CD1c-positive myeloid dendritic cell (primary cell): ENCODE results near the gene MYT1.
"Not testable (repeated sequence)": the region's sequence is repeated elsewhere in the genome, so short reads cannot be mapped to it uniquely, and the experiment has no call there.

Experiments used
- DNase-seq: peaks from one replicate; pipeline ENCODE4 v3.0.0-alpha.2; 2016; ENCODE audit errors: extremely low spot score

Gene MYT1

DNA sequence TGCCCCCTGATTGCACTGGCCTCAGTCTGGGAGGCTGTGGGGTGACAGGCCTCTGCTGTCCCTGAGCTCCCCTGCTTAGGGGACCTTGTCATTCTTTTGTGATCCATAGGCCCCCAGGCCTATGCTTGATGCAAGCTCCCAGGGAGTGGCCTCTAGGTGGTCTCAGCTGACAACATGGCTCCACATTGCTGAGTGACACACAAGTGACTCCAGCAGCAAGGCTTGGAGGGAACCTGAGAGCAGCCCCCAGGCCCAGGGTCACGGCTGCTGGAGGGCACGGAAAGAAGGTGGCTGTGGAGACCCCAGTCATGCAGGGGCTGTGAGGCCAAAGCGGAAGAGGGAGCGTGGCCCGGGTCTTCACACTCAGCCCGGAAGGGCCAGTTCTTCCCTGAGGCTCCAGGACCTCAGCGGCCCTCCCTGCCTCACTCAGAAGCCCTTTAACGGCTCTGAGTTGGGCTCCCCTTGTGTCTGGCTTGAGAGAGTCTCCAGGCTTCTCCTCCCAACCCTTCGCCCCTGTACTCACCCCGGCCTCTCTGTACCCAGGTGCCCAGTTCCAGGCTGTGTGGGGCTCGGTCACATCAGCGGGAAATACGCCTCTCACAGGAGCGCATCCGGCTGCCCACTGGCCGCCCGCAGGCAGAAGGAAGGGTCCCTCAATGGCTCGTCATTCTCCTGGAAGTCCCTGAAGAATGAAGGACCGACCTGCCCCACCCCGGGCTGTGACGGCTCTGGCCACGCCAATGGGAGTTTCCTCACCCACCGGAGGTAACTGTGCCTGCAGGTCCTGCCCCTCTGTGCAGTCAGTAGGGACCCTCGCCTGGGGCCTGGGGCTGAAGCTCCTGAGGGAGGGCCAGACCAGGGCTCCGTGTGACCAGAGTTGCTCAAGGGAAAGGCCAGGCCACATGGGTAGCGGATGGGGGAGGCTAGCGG, 67.6 kb downstream of the MYT1 start:
- no peak for DNase-seq

DNA sequence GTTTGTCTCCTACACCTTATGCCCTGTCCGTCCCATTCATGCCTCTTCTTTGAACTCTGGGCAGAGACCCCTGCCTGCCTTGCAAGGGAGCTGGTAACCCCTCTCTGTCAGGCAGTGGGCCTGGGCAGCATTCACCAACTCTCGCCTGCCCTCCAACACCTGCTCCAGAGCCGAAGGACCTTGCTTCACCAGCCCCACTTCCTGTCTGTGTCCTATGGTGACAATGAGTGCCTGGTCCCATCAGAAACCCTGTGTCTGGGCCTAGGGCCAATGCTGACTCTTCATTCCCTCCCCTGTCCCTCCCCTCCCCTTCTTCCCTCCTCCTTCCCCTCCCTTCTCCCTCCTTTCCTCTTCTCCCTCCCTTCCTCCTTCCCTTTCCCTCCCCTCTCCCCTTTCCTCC, 68.5 kb downstream of the MYT1 start:
- no peak for DNase-seq

GRCh38 chr20:64233725-64234124, 69.5 kb downstream of the MYT1 start:
- DNase-seq, result no peak

DNA sequence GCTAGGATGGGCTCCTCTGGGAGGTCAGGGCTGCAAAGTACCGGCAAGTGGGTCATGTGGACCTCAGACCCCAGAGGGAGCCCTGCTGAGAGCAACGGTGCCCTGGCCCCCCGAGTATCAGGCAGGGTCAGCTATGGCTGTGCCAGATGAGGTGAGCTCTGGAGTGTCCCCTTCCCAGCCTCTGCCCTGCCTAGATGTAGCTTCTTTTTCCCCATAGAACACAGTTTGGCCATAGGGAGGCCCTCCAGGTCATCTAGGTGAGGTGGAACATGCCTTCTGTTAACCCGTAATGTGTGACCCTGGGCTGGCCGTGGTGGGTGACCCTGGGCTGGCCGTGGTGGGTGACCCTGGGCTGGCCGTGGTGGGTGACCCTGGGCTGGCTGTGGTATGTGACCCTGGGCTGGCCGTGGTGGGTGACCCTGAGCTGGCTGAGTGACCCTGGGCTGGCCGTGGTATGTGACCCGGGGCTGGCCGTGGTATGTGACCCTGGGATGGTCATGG, 70.1 kb downstream of the MYT1 start:
- DNase-seq, result no peak

- DNase-seq, result not testable (repeated sequence)
Observed at GRCh38 chr20:64234921-64235565, 70.8 kb downstream of the MYT1 start.

GRCh38 chr20:64236137-64237088, 72.2 kb downstream of the MYT1 start:
- DNase-seq, result no peak

DNA sequence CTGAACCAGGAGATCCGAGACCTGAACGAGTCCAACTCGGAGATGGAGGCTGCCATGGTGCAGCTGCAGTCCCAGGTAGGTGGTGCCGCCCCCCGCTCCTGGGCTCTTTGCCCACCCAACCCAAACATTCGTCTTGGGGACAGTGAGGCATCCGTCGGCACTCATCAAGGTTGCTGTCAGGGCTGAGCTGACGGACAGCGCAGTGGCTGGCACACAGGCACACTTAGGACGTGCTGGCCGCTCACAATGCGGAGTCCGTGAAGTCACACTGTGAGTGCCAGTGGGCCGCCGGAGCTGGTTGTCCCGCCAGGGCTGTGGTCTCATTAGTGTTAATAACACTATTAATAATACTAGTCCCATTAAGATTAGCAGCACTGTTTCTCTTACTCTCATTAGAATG, 73.1 kb downstream of the MYT1 start:
- no peak for DNase-seq

- no peak for DNase-seq
Observed at GRCh38 chr20:64238115-64238825, 74.0 kb downstream of the MYT1 start.

DNA sequence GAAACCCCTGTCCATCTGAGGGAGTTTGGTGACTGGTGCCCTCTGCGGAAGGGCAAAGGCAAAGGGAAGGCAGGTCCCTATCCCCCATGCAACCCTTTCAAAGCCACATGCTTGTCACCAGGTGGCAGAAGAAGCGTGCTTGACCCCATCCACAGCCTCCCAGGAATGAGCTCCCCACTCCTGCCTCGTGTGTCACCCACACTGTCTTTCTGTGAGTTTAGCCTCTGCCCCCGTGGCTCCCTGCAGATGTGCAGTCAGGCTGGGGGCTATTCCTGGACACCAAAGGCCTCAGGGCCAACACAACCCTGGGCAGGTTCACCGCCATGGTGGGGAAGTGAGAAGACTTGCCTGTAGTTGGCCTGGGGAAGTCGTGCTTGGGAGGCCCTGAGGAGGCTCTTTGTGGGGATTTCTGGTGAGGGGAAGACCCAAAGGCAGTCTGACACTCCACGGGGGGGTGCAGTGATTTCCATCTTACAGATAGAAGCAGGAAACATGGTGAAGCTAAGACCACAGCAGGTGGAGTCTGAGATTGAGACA, 74.7 kb downstream of the MYT1 start:
- no peak for DNase-seq

DNA sequence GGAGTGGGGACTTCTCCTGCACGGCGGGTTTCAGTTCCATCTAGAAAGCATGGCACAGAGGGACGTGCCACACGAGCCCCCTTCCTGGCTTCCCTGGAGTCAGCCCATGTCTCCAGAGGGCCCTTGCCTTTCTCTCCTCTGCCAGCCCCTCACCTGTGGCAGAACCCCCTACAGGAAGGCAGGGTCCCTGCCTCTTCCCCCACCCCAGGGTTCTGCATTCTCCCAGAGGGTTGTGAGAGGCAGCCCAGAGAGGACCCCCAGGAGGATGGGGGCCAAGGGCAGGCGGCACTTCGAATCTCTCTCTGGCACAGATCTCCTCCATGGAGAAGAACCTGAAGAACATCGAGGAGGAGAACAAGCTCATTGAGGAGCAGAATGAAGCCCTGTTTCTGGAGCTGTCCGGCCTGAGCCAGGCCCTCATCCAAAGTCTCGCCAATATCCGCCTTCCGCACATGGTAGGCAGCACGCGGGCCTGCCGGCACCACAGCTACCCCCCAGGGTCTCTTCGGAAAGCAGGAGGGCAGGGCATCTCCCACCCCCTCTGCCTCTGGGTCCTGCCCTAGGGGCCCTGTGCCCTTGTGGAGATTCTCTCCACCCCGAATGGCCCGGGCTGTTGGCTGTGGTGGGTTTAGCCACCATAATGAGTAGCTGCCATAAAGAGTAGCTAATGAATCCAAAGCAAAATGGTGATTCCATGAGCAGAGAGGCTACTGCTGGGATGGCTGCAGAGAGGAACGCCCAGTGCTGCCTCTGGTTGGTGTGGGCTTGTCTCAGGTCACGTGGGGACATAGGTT, 75.4 kb downstream of the MYT1 start:
- no peak for DNase-seq

- no peak for DNase-seq
Observed at GRCh38 chr20:64240243-64241015, 76.2 kb downstream of the MYT1 start.

DNA sequence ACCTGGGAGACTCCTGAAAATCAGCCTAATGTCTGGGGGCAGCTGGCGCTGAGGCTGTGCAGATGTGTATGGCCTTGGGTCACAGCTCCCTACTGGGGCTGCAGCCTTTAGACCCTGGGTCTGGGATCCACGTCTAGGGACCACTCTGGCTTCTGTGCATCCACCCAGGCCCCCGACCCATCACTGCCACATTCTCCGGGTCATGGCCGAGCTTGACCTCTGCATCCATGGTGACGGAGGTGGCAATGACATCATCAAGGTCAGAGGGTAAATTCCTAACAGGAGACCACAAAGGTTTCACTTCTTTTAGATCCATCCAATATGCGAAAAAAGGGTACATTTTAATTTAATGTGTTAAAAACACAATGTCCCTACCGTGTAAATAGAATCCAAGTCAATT, 76.8 kb downstream of the MYT1 start:
- DNase-seq, result no peak

DNA sequence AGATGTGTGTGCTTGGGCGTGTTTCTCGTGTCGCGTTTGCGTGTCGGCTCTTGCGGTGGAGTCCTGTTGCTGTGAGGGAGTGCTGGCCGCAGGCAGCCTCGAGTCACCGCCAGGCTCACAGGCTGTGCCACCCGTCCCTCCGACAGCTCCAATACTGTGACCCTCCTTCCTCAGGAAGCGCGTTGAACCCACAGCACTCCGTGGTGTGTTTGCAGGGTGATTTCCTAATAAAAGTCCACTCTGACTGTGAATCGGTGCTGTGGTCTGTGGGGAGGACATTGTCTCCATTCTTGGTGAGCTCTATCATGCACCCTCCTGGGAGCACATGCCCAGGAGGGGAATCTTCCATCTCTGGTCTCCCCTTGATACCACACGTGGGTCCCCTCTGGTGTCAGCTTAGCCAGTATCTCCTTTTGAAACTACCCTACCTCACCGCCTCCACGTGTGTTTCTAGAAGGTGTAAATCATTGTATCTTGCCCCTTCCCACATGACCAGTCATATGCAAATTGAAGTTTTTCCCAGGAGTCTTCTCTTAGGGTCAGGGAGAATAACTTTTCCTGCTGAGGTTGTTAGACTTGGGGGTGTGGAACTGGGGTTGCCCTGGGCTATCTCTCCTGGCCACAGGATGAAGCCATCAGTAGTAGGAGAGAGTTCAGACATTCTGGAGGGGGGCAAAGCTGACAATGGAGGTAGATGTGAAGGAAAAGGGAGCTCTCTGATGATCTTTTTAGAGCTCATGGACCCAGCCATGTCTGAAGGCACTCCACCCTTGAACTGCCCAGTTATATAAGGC, 77.9 kb downstream of the MYT1 start:
- no peak for DNase-seq

DNA sequence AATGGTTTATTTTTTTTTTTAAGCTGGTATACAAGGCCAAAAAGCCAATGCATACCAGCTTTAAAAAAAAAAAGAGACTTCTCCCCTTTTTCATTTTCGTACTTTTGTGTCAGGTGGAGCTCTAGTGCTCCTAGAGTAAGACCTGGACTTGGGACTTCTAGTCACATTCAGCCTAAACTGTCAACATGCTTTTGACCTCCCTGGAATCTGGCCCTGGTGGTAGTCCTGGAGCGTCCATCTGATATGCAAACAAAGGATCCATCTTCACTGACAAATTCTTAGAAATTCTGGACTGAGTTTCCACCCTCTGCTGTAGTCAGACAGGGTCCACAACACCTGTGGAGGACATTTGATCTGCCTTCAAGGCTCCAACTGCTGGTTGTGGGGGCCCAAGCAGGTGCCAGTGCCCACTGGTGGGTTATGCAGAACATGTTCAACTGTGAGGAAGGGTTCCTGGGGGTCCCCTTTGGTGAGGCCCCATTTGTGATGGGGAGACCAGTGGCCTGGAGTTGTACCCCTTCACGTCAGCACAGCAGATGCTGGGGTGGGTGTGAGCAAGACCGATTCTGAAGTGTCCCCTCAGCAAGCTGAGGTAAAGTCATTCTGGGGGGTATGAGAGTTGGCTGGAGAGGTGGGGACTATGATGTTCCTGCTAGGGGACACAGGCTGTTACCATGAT, 78.7 kb downstream of the MYT1 start:
- no peak for DNase-seq

- DNase-seq, result no peak
Observed at GRCh38 chr20:64244281-64244805, 80.1 kb downstream of the MYT1 start.

DNA sequence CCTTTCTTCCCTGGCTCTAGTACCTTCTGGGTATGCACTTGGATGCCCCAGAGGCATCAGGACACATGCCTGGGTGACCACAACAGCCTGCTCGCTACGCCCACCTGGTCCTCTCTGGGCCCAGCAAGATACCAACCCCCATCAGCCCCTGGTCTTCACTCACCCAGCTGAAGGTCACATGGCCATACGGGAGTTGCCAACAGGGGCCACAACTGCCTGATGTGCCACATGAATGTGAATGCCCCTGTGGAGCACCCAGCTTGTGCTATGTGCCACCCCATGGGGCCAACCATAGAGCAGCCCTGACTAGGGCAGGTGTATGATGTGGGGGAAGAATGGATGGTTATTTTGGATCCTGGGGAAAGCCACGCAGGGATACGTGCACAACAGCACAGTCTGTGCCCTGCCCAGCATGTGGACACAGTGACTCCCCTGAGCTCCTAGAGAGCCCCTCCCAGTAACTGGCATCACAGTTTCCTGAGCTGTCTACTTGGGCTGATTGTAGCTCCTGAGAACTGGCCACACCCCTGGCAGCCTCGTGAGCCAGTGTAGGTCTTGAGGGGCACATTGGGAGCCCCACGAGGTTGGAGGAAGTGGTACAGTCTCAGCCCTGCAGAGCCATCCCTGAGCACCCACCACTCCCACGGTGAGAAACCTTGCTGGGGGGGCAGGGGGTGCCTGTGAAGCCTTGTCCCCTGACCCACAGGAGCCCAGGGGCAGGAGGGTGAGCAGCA, 80.8 kb downstream of the MYT1 start:
- no peak for DNase-seq
